ENCODE measurements around the gene TTLL13.

TTLL13 gene

GRCh38 chr15:90221246-90221900 lies 28.0 kb upstream of the TTLL13 start:
- DNase-seq, result peak; percentile 89
- TF ChIP-seq, protein P1, sequence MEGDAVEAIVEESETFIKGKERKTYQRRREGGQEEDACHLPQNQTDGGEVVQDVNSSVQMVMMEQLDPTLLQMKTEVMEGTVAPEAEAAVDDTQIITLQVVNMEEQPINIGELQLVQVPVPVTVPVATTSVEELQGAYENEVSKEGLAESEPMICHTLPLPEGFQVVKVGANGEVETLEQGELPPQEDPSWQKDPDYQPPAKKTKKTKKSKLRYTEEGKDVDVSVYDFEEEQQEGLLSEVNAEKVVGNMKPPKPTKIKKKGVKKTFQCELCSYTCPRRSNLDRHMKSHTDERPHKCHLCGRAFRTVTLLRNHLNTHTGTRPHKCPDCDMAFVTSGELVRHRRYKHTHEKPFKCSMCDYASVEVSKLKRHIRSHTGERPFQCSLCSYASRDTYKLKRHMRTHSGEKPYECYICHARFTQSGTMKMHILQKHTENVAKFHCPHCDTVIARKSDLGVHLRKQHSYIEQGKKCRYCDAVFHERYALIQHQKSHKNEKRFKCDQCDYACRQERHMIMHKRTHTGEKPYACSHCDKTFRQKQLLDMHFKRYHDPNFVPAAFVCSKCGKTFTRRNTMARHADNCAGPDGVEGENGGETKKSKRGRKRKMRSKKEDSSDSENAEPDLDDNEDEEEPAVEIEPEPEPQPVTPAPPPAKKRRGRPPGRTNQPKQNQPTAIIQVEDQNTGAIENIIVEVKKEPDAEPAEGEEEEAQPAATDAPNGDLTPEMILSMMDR (IDR thresholded peaks at IDR 0.05; ENCODE audit: low read depth, low read length), result peak; percentile 95
- Histone ChIP-seq H3K9me3 (ENCODE audit: severe bottlenecking) (no peaks in the 10 kb centered on the region), H3K27ac (peak overlapping the region; percentile 72), H3K36me3 (peaks cover 92% of the 10 kb centered on the region), H3K4me3 (ENCODE audit: low read depth, low read length) (no peak overlapping the region), H3K27me3 (ENCODE audit: insufficient read depth, low read depth, severe bottlenecking) (no peaks in the 10 kb centered on the region)

DNA sequence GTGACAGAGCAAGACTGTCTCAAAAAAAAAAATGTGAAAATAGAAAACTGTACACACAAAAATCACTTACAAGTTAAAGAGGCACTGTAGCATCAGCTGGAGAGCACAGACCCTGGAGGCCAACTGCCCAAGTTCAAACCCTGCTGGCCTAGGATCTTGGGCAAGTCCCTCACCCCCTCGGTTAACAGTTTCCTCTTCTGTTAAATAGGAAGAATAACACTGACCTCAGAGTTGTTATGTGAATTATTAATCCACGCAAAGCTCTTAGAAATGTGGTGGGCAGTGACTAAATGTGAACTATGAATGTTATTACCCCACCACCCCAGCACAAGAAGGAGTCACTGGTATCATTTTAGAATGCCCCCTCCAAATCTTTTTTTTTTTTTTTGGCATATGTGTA lies 26.8 kb upstream of the TTLL13 start:
- H3K36me3 ChIP-seq, result peaks cover 94% of the 10 kb centered on the region
- no peak for DNase-seq
- no peaks in the 10 kb centered on the region for H3K27me3 ChIP-seq (ENCODE audit: insufficient read depth, low read depth, severe bottlenecking)
- TF ChIP-seq, protein P1 (IDR thresholded peaks at IDR 0.05; ENCODE audit: low read depth, low read length), result no peak
- no peaks in the 10 kb centered on the region for H3K9me3 ChIP-seq (ENCODE audit: severe bottlenecking)
- H3K4me3 ChIP-seq (ENCODE audit: low read depth, low read length), result no peak overlapping the region
- no peak overlapping the region for H3K27ac ChIP-seq

DNA sequence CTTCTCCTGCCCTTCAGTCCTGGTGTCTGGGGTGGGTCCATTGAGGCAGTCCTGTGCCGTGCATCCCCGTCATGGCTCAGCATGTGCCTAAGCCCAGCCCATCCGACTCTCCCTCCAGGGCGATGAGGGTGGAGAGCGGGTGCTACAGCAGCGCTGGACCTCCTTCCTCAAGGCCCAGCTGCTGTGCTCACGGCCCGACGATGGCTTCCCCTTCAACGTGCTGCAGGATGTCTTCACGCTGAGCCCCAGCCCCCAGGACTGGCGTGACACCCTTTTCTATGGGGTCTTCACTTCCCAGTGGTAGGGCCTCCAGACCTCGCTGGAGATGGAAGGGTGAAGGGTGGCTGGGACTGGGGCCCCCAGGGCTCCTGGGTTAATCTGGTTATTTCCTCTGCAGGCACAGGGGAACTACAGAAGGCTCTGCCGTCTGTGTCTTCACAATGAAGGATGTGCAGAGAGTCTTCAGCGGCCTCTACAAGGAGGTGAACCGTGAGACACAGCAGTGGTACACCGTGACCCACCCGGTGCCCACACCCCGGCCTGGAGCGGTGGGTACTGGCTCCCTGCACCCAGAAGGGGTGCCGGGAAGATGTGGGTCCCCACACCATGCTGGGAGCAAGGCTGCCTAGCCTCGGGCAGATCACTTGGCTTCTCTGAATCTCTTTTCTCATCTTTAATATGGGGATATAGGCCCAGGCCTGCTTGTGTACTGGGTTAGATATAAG lies 25.8 kb upstream of the TTLL13 start:
- H3K27me3 ChIP-seq (ENCODE audit: insufficient read depth, low read depth, severe bottlenecking), result no peaks in the 10 kb centered on the region
- no peaks in the 10 kb centered on the region for H3K9me3 ChIP-seq (ENCODE audit: severe bottlenecking)
- peaks cover 94% of the 10 kb centered on the region for H3K36me3 ChIP-seq
- no peak for DNase-seq
- TF ChIP-seq, protein P1 (IDR thresholded peaks at IDR 0.05; ENCODE audit: low read depth, low read length), result no peak
- no peak overlapping the region for H3K27ac ChIP-seq
- no peak overlapping the region for H3K4me3 ChIP-seq (ENCODE audit: low read depth, low read length)

DNA sequence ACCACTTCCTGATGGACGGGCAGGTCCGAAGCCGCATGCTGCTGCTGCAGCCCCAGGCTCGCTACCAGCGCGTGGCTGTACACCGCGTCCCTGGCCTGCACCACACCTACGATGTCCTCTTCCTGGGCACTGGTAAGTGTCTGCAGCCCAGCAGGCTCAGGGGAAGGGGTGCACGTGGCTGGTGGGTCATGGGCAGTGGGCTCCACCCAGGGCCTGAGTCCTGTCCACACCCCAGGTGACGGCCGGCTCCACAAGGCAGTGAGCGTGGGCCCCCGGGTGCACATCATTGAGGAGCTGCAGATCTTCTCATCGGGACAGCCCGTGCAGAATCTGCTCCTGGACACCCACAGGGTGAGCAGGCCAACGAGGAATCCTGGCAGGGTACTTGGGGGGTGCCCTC lies 24.3 kb upstream of the TTLL13 start:
- no peak overlapping the region for H3K4me3 ChIP-seq (ENCODE audit: low read depth, low read length)
- TF ChIP-seq, protein P1 (IDR thresholded peaks at IDR 0.05; ENCODE audit: low read depth, low read length), result no peak
- H3K27ac ChIP-seq, result no peak overlapping the region
- DNase-seq, result no peak
- H3K36me3 ChIP-seq, result peaks cover 95% of the 10 kb centered on the region
- no peaks in the 10 kb centered on the region for H3K27me3 ChIP-seq (ENCODE audit: insufficient read depth, low read depth, severe bottlenecking)
- H3K9me3 ChIP-seq (ENCODE audit: severe bottlenecking), result no peaks in the 10 kb centered on the region

DNA sequence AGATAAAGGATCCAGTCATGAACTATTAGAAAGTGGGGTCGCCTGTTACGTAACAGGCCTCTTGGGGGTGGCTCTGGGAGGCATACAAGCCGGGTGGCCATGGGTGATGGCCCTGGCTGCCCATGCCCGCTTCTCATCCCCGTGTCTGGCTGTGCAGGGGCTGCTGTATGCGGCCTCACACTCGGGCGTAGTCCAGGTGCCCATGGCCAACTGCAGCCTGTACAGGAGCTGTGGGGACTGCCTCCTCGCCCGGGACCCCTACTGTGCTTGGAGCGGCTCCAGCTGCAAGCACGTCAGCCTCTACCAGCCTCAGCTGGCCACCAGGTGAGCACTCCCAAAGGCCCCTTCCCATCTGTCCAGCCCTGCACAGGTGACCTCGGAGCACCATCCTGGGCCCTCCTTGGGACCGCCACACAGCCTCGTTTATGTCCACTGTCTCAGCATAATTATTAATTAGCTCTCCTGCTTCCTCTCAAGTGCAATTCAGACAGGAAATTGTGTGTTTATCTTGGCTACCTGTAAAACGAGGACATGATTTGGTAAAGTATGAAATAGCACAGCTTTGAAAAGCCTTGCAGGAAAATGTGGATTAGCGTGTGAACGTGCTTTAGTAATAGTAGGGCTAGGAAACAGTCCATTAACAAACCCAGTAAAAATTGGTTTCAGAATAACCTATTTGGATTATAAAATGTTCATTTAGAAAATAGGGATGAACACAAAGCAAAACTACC lies 23.7 kb upstream of the TTLL13 start:
- H3K4me3 ChIP-seq (ENCODE audit: low read depth, low read length), result no peak overlapping the region
- H3K9me3 ChIP-seq (ENCODE audit: severe bottlenecking), result no peaks in the 10 kb centered on the region
- H3K36me3 ChIP-seq, result peaks cover 97% of the 10 kb centered on the region
- no peaks in the 10 kb centered on the region for H3K27me3 ChIP-seq (ENCODE audit: insufficient read depth, low read depth, severe bottlenecking)
- no peak for DNase-seq
- TF ChIP-seq, protein P1 (IDR thresholded peaks at IDR 0.05; ENCODE audit: low read depth, low read length), result no peak
- no peak overlapping the region for H3K27ac ChIP-seq
